H9 (cell line): ENCODE measurements around the gene ASCC3. TPM values are rescaled to one million over a fixed set of nuclear protein-coding genes. Genes with fewer than 3 reads are reported as not detected.

Experiments
- DNase-seq: peaks from one replicate; pipeline ENCODE4 v3.0.0-alpha.2; 2017
- H2AFZ ChIP-seq: one replicate; pipeline ENCODE4 v1.6.1; 2013; ENCODE audit warnings: mild to moderate bottlenecking, low read length, control low read depth, moderate library complexity
- H2AK5ac ChIP-seq: 2 replicates; pipeline ENCODE4 v1.6.1; 2013; ENCODE audit warnings: low read length, control low read depth, mixed read lengths; ENCODE audit not compliant: insufficient read length
- H2BK120ac ChIP-seq: one replicate; pipeline ENCODE4 v1.6.1; 2013; ENCODE audit warnings: low read depth, mild to moderate bottlenecking, low read length, control low read depth, inconsistent platforms; ENCODE audit not compliant: poor library complexity, severe bottlenecking
- H2BK12ac ChIP-seq: 2 replicates; pipeline ENCODE4 v1.6.1; 2013; ENCODE audit warnings: low read length, control low read depth, mixed read lengths, low read depth; ENCODE audit not compliant: insufficient read length
- H2BK15ac ChIP-seq: 2 replicates; pipeline ENCODE4 v1.6.1; 2013; ENCODE audit warnings: low read depth, low read length, control low read depth
- H2BK20ac ChIP-seq: one replicate; pipeline ENCODE4 v1.6.1; 2013; ENCODE audit warnings: low read depth, mild to moderate bottlenecking, low read length, control low read depth, inconsistent platforms; ENCODE audit not compliant: poor library complexity, severe bottlenecking
- H2BK5ac ChIP-seq: 2 replicates; pipeline ENCODE4 v1.6.1; 2013; ENCODE audit warnings: low read length, control low read depth, mixed read lengths; ENCODE audit not compliant: insufficient read length
- H3K14ac ChIP-seq: 2 replicates; pipeline ENCODE4 v1.6.1; 2013; ENCODE audit warnings: low read length, control low read depth; ENCODE audit not compliant: insufficient read depth
- H3K18ac ChIP-seq: 2 replicates; pipeline ENCODE4 v1.6.1; 2013; ENCODE audit warnings: low read depth, mild to moderate bottlenecking, mixed read lengths, low read length, control low read depth; ENCODE audit not compliant: insufficient read length
- H3K23ac ChIP-seq: 2 replicates; pipeline ENCODE4 v1.6.1; 2013; ENCODE audit warnings: low read length, control low read depth, mixed read lengths, low read depth; ENCODE audit not compliant: insufficient read length
- H3K23me2 ChIP-seq: 2 replicates; pipeline ENCODE4 v1.6.1; 2013; ENCODE audit warnings: low read depth, mild to moderate bottlenecking, mixed read lengths, low read length, control low read depth; ENCODE audit not compliant: insufficient read length, poor library complexity, severe bottlenecking
- H3K27ac ChIP-seq: 2 replicates; pipeline ENCODE4 v1.5.1; 2013; ENCODE audit warnings: low read length, control low read depth, mixed read lengths, low read depth; ENCODE audit not compliant: insufficient read length
- H3K27me3 ChIP-seq: 2 replicates; pipeline ENCODE4 v1.6.1; 2013; ENCODE audit warnings: low read length, control low read depth, inconsistent platforms; ENCODE audit not compliant: insufficient read depth
- H3K4ac ChIP-seq: 2 replicates; pipeline ENCODE4 v1.6.1; 2013; ENCODE audit warnings: low read depth, mild to moderate bottlenecking, control low read depth, inconsistent platforms, low read length, moderate library complexity
- H3K4me1 ChIP-seq: 2 replicates; pipeline ENCODE4 v1.6.1; 2013; ENCODE audit warnings: low read length, control low read depth, inconsistent platforms; ENCODE audit not compliant: insufficient read depth
- H3K4me2 ChIP-seq: 2 replicates; pipeline ENCODE4 v1.6.1; 2013; ENCODE audit warnings: low read length, control low read depth, mixed read lengths; ENCODE audit not compliant: insufficient read length, insufficient read depth
- H3K56ac ChIP-seq: 2 replicates; pipeline ENCODE4 v1.6.1; 2013; ENCODE audit warnings: low read depth, mild to moderate bottlenecking, mixed read lengths, low read length, control low read depth; ENCODE audit not compliant: insufficient read length
- H3K79me1 ChIP-seq: 2 replicates; pipeline ENCODE4 v1.6.1; 2013; ENCODE audit warnings: low read depth, mild to moderate bottlenecking, moderate library complexity, low read length, control low read depth, inconsistent platforms; ENCODE audit not compliant: insufficient read depth, poor library complexity, severe bottlenecking
- H3K79me2 ChIP-seq: 2 replicates; pipeline ENCODE4 v1.6.1; 2013; ENCODE audit warnings: low read length, control low read depth, inconsistent platforms; ENCODE audit not compliant: insufficient read depth
- H3K9ac ChIP-seq: 2 replicates; pipeline ENCODE4 v1.6.1; 2013; ENCODE audit warnings: low read length, control low read depth, mixed read lengths; ENCODE audit not compliant: insufficient read length; ENCODE audit errors: extremely low read depth
- H3K9me3 ChIP-seq: one replicate; pipeline ENCODE4 v1.6.1; 2013; ENCODE audit warnings: low read depth, low read length, inconsistent platforms; ENCODE audit not compliant: control insufficient read depth
- H3T11ph ChIP-seq: one replicate; pipeline ENCODE4 v1.6.1; 2013; ENCODE audit warnings: mild to moderate bottlenecking, low read length, control low read depth, inconsistent platforms
- H4K20me1 ChIP-seq: one replicate; pipeline ENCODE4 v1.6.1; 2013; ENCODE audit not compliant: control insufficient read depth, insufficient read length, insufficient read depth
- H4K5ac ChIP-seq: 2 replicates; pipeline ENCODE4 v1.6.1; 2013; ENCODE audit warnings: low read depth, mild to moderate bottlenecking, mixed read lengths, low read length, control low read depth; ENCODE audit not compliant: insufficient read length
- H4K8ac ChIP-seq: replicated peaks from 2 replicates; pipeline ENCODE4 v1.6.1; 2013; ENCODE audit warnings: low read length, control low read depth, mixed read lengths, low read depth; ENCODE audit not compliant: insufficient read length
- H4K91ac ChIP-seq: 2 replicates; pipeline ENCODE4 v1.6.1; 2013; ENCODE audit warnings: low read depth, mild to moderate bottlenecking, moderate library complexity, mixed read lengths, low read length, control low read depth; ENCODE audit not compliant: insufficient read length
- H3K27ac Mint-ChIP-seq, 3 experiments: 2 replicates in 2 of 3; 3 replicates in 1 of 3; pipeline ENCODE4 v1.8.0; 2020 to 2021; ENCODE audit warnings: mixed read lengths in 3 of 3, mild to moderate bottlenecking in 1 of 3, moderate library complexity in 1 of 3
- H3K27me3 Mint-ChIP-seq: 2 replicates; pipeline ENCODE4 v1.8.0; 2021; ENCODE audit warnings: low read depth, mild to moderate bottlenecking, moderate library complexity, mixed read lengths
- H3K36me3 Mint-ChIP-seq, 3 experiments: 2 replicates in 2 of 3; 3 replicates in 1 of 3; pipeline ENCODE4 v1.8.0; 2020 to 2021; ENCODE audit warnings: low read depth in 3 of 3, mixed read lengths in 3 of 3; ENCODE audit not compliant: insufficient read depth in 1 of 3
- H3K4me1 Mint-ChIP-seq, 2 experiments: 2 replicates each; pipeline ENCODE4 v1.8.0; 2020; ENCODE audit warnings: mixed read lengths in 2 of 2
- H3K4me3 Mint-ChIP-seq, 2 experiments: 2 replicates in 1 of 2; 3 replicates in 1 of 2; pipeline ENCODE4 v1.8.0; 2020 to 2021; ENCODE audit warnings: mild to moderate bottlenecking in 2 of 2, mixed read lengths in 2 of 2, moderate library complexity in 1 of 2
- H3K9me3 Mint-ChIP-seq, 2 experiments: 2 replicates in 1 of 2; 3 replicates in 1 of 2; pipeline ENCODE4 v1.8.0; 2020; ENCODE audit warnings: mild to moderate bottlenecking in 2 of 2, mixed read lengths in 2 of 2, moderate library complexity in 1 of 2
- CTCF ChIP-seq: fragments of 200-600 bp; sonication (generic); conservative IDR thresholded peaks from 3 replicates; pipeline ENCODE4 v1.8.0; 2021; ENCODE audit warnings: antibody characterized with exemption, mild to moderate bottlenecking
- WGBS: extraction: QIAGEN DNeasy Blood & Tissue Kit; methylation state at CpG from one replicate; pipeline ENCODE4 v1.1.7; 2013; ENCODE audit warnings: missing lambda C conversion rate, low lambda C conversion rate, mixed read lengths; ENCODE audit not compliant: insufficient read length; ENCODE audit errors: extremely low coverage; 5-methylcytosine and 5-hydroxymethylcytosine counted together
- total RNA-seq: library from RNA; stranded (reverse); gene quantifications from 2 replicates; pipeline ENCODE4 v1.2.1, GENCODE V29; 2021

Gene ASCC3
- total RNA-seq, 1 experiment from 2014 or later = 63.8 TPM

DNA sequence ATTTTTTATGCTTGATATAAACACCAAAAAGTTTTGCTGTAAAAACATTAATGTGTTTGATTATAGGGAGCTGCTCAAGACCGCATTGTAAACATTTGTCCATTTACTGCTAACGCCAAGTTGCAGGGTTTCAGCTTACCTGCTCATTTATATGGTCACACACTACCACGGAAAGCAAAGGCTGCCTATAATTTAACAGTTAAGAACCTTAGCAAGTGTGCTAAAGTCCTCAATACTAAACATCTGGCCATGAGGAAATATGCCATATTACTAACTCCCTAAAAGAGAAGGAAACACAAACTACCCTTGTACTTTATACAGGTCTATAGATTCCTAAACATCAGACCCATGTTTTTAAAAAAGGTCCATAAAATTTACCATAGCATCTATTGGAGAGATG lies 129.5 kb downstream of the ASCC3 start:
- no peak overlapping the region for H3K27ac Mint-ChIP-seq
- Histone ChIP-seq H4K5ac (no peak overlapping the region), H3K23ac (no peak overlapping the region), H3K79me2 (no peaks in the 10 kb centered on the region), H3K27ac (no peak overlapping the region), H3K9me3 (no peaks in the 10 kb centered on the region), H3K4me2 (no peak overlapping the region), H3K14ac (no peak overlapping the region), H2BK12ac (no peak overlapping the region), H4K91ac (no peak overlapping the region), H3K56ac (no peak overlapping the region), H3K4ac (no peak overlapping the region), H3K79me1 (no peaks in the 10 kb centered on the region), H3K27me3 (no peaks in the 10 kb centered on the region), H3K4me1 (no peaks in the 10 kb centered on the region), H2BK20ac (no peak overlapping the region), H4K20me1 (no peaks in the 10 kb centered on the region), H2BK15ac (no peak overlapping the region), H2AFZ (no peak overlapping the region), H2BK5ac (no peak overlapping the region), H3K9ac (no peak overlapping the region), H2AK5ac (no peak overlapping the region), H3K18ac (no peak overlapping the region), H3K23me2 (no peaks in the 10 kb centered on the region), H4K8ac (no peak overlapping the region), H3T11ph (no peak overlapping the region), H2BK120ac (no peak overlapping the region)
- H3K4me1 Mint-ChIP-seq = no peaks in the 10 kb centered on the region
- no peaks in the 10 kb centered on the region for H3K9me3 Mint-ChIP-seq
- no peak overlapping the region for H3K4me3 Mint-ChIP-seq
- H3K36me3 Mint-ChIP-seq = peaks cover 3 to 18% (median 16%) of the 10 kb centered on the region in 3 experiments; a peak in 6 of 7 replicates
- no peak for TF ChIP-seq CTCF
- no peaks in the 10 kb centered on the region for H3K27me3 Mint-ChIP-seq
- no CpG with 5 or more reads among the region's 3 CpGs for WGBS
- DNase-seq = no peak
